Lower lobe of right lung (tissue), 2 donors: ENCODE results near the gene NFATC1. TPM values are rescaled to one million over a fixed set of nuclear protein-coding genes. Genes with fewer than 3 reads are reported as not detected.
"Not testable (repeated sequence)": the region's sequence is repeated elsewhere in the genome, so short reads cannot be mapped to it uniquely, and the experiment has no call there.

Experiments
- ATAC-seq, 2 donors: fragments of 200-7000 bp; cut with Tn5 transposase; one replicate each; pipeline ENCODE4 v1.9.1; 2020 to 2022; ENCODE audit warnings: mild to moderate bottlenecking in 2 of 2, moderate library complexity in 2 of 2
- DNase-seq: peaks from one replicate; pipeline ENCODE4 v3.0.0-alpha.2; 2020
- H3K27ac ChIP-seq: fragments of 200-600 bp; one replicate; pipeline ENCODE4 v1.8.0; 2022
- H3K27me3 ChIP-seq: fragments of 200-600 bp; one replicate; pipeline ENCODE4 v1.8.0; 2022; ENCODE audit warnings: low read depth
- H3K36me3 ChIP-seq: fragments of 200-600 bp; one replicate; pipeline ENCODE4 v1.8.0; 2022; ENCODE audit warnings: mild to moderate bottlenecking
- H3K4me1 ChIP-seq: fragments of 200-600 bp; one replicate; pipeline ENCODE4 v1.8.0; 2022
- H3K4me3 ChIP-seq: fragments of 200-600 bp; one replicate; pipeline ENCODE4 v1.8.0; 2022; ENCODE audit warnings: mild to moderate bottlenecking
- H3K9me3 ChIP-seq: fragments of 200-600 bp; one replicate; pipeline ENCODE4 v1.8.0; 2022
- CTCF ChIP-seq: fragments of 200-600 bp; IDR thresholded peaks from one replicate; pipeline ENCODE4 v1.8.0; 2022; ENCODE audit warnings: antibody characterized with exemption, mild to moderate bottlenecking
- intact Hi-C: fragments of 100-400 bp; cut with DNase I; formaldehyde crosslinking; loops from one replicate; pipeline ENCODE4 v1.11.0; 2022
- total RNA-seq: library from RNA; stranded (reverse); fragmentation: NEBNext Ultra II Directional; extraction: Animal tissue kit (Norgen Biotek cat#: 25700); gene quantifications from one replicate; pipeline ENCODE4 v1.2.1, GENCODE V29; 2021
- donor health status: DM: no; HTN: yes; CAD: no; lungs with severe emphysema.

Gene NFATC1
- total RNA-seq, 1 donor from 2014 or later = 21.4 TPM

GRCh38 chr18:79502782-79503181, 107.1 kb downstream of the NFATC1 start:
- H3K9me3 ChIP-seq = peaks cover 8% of the 10 kb centered on the region
- H3K4me1 ChIP-seq = peaks cover 21% of the 10 kb centered on the region
- ATAC-seq = no peak
- H3K36me3 ChIP-seq = no peaks in the 10 kb centered on the region
- no peak for TF ChIP-seq CTCF
- H3K27ac ChIP-seq = no peak overlapping the region
- no peak overlapping the region for H3K4me3 ChIP-seq
- intact Hi-C loops = no loop called here
- no peak for DNase-seq
- H3K27me3 ChIP-seq = no peaks in the 10 kb centered on the region

GRCh38 chr18:79503406-79503805, 107.7 kb downstream of the NFATC1 start:
- Histone ChIP-seq H3K4me1 (peaks cover 27% of the 10 kb centered on the region), H3K27me3 (no peaks in the 10 kb centered on the region), H3K9me3 (peaks cover 5% of the 10 kb centered on the region), H3K4me3 (no peak overlapping the region), H3K27ac (no peak overlapping the region), H3K36me3 (no peaks in the 10 kb centered on the region)
- ATAC-seq (no peak), DNase-seq (peak; percentile 10)
- intact Hi-C loops = no loop called here
- TF ChIP-seq CTCF = no peak

- no peak overlapping the region for H3K27ac ChIP-seq
- ATAC-seq = no peak
- no peaks in the 10 kb centered on the region for H3K27me3 ChIP-seq
- H3K36me3 ChIP-seq = no peaks in the 10 kb centered on the region
- DNase-seq = peak; percentile 10
- intact Hi-C loops = no loop called here
- no peak for TF ChIP-seq CTCF
- no peak overlapping the region for H3K4me3 ChIP-seq
- no peaks in the 10 kb centered on the region for H3K9me3 ChIP-seq
- peaks cover 29% of the 10 kb centered on the region for H3K4me1 ChIP-seq
These were observed 108.3 kb downstream of the NFATC1 start for GRCh38 chr18:79504034-79504433.

GRCh38 chr18:79504495-79504894, 108.8 kb downstream of the NFATC1 start:
- intact Hi-C loops, DNase-seq, ATAC-seq, H3K27me3 ChIP-seq, H3K27ac ChIP-seq, H3K4me3 ChIP-seq, H3K36me3 ChIP-seq, H3K9me3 ChIP-seq: not testable (repeated sequence)
- H3K4me1 ChIP-seq = peaks cover 29% of the 10 kb centered on the region

- H3K36me3 ChIP-seq, ATAC-seq, H3K4me3 ChIP-seq, H3K27me3 ChIP-seq, H3K27ac ChIP-seq, H3K9me3 ChIP-seq, intact Hi-C loops: not testable (repeated sequence)
- H3K4me1 ChIP-seq = peaks cover 29% of the 10 kb centered on the region
- peak; percentile 10 for DNase-seq
These were observed 109.7 kb downstream of the NFATC1 start for GRCh38 chr18:79505465-79505864.

- H3K4me1 ChIP-seq = peaks cover 29% of the 10 kb centered on the region
- intact Hi-C loops = no loop called here
- H3K9me3 ChIP-seq = no peaks in the 10 kb centered on the region
- peak overlapping the region; percentile 91 for H3K27ac ChIP-seq
- no peak for TF ChIP-seq CTCF
- DNase-seq = peak; percentile 45
- peak overlapping the region; percentile 55 for H3K4me3 ChIP-seq
- ATAC-seq = peak; percentile 18 to 45
- H3K27me3 ChIP-seq = no peaks in the 10 kb centered on the region
- H3K36me3 ChIP-seq = peaks cover 3% of the 10 kb centered on the region
These were observed 110.7 kb downstream of the NFATC1 start for GRCh38 chr18:79506191-79507075.
